WTC11 (cell line): ENCODE results near the gene PBX4.

Source experiments
- TF ChIP-seq, protein P1 (sequence below): fragments of 200-600 bp; IDR thresholded peaks from 2 replicates; pipeline ENCODE4 v1.8.0; 2022; ENCODE audit warnings: antibody characterized with exemption
- TF ChIP-seq, protein P2 (sequence below): sonication (generic); formaldehyde crosslinking; IDR thresholded peaks from 2 replicates; pipeline ENCODE4 v1.8.0; 2022; ENCODE audit warnings: missing genetic modification reagents
- TF ChIP-seq, protein P3 (sequence below): sonication (generic); formaldehyde crosslinking; IDR thresholded peaks from 2 replicates; pipeline ENCODE4 v1.8.1; 2023; ENCODE audit warnings: mild to moderate bottlenecking, missing genetic modification reagents

DNA sequence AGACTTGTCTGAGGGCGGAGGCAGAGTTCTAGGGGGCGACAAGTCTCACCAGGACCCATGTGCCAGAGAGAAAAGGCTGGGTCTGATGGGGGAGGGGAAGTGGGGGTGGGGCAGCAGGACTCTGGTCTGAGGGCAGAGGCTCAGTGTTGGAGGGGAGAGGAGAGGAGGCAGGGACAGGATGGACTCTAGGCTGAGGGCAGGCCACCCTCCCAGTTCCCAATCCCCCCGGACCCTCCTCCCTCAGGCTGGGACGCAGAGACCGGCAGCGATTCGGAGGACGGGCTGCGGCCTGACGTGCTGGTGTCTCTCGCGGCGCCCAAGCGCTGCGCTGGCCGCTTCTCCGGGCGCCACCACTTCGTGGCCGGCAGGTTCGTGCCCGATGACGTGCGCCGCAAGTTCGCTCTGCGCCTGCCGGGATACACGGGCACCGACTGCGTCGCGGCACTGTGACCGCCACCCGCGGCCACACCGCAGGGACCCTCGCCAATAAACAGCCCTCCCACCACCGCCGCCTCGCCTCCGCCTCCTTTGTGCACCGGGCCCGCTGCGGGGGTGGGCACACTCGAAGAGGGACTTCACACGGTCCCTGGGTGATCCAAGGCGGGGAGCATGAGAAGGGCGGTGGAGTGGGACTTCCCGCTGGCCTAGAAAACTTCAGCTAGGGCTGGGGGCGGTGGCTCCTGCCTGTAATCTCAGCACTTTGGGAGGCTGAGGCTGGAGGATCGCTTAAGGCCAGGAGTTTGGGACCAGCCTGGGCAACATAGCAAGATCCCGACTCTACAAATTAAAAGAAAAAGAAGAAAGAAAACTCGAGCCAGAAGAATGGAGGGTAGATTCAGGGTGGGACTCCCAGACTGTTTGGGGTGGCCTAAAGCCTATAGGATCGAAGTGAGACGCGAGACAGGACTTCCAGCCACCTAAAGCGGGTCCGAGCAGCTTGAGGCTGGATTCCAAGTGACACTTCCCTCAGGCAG, 81.1 kb downstream of the PBX4 start:
- TF ChIP-seq, protein P1, sequence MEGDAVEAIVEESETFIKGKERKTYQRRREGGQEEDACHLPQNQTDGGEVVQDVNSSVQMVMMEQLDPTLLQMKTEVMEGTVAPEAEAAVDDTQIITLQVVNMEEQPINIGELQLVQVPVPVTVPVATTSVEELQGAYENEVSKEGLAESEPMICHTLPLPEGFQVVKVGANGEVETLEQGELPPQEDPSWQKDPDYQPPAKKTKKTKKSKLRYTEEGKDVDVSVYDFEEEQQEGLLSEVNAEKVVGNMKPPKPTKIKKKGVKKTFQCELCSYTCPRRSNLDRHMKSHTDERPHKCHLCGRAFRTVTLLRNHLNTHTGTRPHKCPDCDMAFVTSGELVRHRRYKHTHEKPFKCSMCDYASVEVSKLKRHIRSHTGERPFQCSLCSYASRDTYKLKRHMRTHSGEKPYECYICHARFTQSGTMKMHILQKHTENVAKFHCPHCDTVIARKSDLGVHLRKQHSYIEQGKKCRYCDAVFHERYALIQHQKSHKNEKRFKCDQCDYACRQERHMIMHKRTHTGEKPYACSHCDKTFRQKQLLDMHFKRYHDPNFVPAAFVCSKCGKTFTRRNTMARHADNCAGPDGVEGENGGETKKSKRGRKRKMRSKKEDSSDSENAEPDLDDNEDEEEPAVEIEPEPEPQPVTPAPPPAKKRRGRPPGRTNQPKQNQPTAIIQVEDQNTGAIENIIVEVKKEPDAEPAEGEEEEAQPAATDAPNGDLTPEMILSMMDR: no peak
- TF ChIP-seq, protein P2, sequence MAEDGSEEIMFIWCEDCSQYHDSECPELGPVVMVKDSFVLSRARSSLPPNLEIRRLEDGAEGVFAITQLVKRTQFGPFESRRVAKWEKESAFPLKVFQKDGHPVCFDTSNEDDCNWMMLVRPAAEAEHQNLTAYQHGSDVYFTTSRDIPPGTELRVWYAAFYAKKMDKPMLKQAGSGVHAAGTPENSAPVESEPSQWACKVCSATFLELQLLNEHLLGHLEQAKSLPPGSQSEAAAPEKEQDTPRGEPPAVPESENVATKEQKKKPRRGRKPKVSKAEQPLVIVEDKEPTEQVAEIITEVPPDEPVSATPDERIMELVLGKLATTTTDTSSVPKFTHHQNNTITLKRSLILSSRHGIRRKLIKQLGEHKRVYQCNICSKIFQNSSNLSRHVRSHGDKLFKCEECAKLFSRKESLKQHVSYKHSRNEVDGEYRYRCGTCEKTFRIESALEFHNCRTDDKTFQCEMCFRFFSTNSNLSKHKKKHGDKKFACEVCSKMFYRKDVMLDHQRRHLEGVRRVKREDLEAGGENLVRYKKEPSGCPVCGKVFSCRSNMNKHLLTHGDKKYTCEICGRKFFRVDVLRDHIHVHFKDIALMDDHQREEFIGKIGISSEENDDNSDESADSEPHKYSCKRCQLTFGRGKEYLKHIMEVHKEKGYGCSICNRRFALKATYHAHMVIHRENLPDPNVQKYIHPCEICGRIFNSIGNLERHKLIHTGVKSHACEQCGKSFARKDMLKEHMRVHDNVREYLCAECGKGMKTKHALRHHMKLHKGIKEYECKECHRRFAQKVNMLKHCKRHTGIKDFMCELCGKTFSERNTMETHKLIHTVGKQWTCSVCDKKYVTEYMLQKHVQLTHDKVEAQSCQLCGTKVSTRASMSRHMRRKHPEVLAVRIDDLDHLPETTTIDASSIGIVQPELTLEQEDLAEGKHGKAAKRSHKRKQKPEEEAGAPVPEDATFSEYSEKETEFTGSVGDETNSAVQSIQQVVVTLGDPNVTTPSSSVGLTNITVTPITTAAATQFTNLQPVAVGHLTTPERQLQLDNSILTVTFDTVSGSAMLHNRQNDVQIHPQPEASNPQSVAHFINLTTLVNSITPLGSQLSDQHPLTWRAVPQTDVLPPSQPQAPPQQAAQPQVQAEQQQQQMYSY (CRISPR knock-in tag): no peak
- TF ChIP-seq, protein P3, sequence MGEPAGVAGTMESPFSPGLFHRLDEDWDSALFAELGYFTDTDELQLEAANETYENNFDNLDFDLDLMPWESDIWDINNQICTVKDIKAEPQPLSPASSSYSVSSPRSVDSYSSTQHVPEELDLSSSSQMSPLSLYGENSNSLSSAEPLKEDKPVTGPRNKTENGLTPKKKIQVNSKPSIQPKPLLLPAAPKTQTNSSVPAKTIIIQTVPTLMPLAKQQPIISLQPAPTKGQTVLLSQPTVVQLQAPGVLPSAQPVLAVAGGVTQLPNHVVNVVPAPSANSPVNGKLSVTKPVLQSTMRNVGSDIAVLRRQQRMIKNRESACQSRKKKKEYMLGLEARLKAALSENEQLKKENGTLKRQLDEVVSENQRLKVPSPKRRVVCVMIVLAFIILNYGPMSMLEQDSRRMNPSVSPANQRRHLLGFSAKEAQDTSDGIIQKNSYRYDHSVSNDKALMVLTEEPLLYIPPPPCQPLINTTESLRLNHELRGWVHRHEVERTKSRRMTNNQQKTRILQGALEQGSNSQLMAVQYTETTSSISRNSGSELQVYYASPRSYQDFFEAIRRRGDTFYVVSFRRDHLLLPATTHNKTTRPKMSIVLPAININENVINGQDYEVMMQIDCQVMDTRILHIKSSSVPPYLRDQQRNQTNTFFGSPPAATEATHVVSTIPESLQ (CRISPR knock-in tag): no peak
